ENCODE data around the gene SRGN. TPM values are rescaled to one million over a fixed set of nuclear protein-coding genes. Genes with fewer than 3 reads are reported as not detected.

The SRGN gene
- total RNA-seq, 4 donors from 2014 or later, result 19.4 to 113 (median 28.1) TPM

DNA sequence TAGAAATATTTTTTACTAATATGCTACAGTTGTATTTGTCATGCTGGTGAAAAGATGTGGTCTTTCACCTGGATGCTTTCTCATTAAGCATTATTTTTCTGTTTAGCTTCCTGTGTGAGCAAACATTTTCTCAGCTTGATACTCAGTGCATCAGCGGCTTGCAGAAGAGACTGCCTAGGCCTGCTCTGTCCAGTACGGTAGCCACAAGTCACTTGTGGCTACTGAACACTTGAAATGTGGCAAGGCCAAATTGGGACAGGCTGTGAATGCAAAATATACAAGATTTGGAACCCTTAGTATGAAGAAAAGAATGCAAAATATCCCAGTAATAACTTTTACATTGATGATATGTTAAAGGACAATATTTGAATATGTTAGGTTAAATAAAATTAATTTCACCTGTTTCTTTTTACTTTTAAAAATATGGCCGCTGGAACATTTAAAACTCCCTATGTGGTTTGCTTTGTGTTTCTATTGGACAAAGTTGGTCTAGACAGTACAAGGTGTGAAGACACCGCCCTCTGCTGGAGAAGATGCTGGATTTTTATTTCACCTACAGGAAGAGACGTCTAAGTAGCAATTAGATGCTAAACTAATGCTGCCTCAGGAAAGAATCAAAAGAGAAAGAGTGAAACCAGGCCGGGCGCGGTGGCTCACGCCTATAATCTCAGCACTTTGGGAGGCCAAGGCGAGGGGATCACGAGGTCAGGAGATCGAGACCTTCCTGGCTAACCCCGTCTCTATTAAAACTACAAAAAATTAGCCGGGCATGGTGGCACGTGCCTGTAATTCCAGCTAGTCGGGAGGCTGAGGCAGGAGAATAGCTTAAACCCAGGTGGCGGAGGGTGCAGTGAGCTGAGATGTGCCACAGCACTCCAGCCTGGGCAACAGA, 5.3 kb downstream of the SRGN start:
- H3K27ac ChIP-seq, result peak overlapping the region in 2 of 4 donors; percentile 32 to 50
- TF ChIP-seq, protein P1, sequence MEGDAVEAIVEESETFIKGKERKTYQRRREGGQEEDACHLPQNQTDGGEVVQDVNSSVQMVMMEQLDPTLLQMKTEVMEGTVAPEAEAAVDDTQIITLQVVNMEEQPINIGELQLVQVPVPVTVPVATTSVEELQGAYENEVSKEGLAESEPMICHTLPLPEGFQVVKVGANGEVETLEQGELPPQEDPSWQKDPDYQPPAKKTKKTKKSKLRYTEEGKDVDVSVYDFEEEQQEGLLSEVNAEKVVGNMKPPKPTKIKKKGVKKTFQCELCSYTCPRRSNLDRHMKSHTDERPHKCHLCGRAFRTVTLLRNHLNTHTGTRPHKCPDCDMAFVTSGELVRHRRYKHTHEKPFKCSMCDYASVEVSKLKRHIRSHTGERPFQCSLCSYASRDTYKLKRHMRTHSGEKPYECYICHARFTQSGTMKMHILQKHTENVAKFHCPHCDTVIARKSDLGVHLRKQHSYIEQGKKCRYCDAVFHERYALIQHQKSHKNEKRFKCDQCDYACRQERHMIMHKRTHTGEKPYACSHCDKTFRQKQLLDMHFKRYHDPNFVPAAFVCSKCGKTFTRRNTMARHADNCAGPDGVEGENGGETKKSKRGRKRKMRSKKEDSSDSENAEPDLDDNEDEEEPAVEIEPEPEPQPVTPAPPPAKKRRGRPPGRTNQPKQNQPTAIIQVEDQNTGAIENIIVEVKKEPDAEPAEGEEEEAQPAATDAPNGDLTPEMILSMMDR (IDR thresholded peaks at IDR 0.05), result peak; percentile 62 to 91 (median 88)
- no peak for TF ChIP-seq POLR2A (IDR thresholded peaks at IDR 0.05)
- DNase-seq, result peak in 2 of 3 donors; percentile 88 to 94
- no peaks in the 10 kb centered on the region for H3K4me1 ChIP-seq
- no peak overlapping the region for H3K4me3 ChIP-seq
- H3K36me3 ChIP-seq, result peaks cover 0 to under 1% (median 0%) of the 10 kb centered on the region in 3 donors
- H3K9me3 ChIP-seq, result no peaks in the 10 kb centered on the region
- no peaks in the 10 kb centered on the region for H3K27me3 ChIP-seq

GRCh38 chr10:69093933-69094332, 6.0 kb downstream of the SRGN start:
- no peak for DNase-seq
- Histone ChIP-seq H3K9me3 (no peaks in the 10 kb centered on the region), H3K36me3 (peaks cover 0 to 5% (median 0%) of the 10 kb centered on the region in 3 donors), H3K4me3 (no peak overlapping the region), H3K27ac (no peak overlapping the region), H3K4me1 (no peaks in the 10 kb centered on the region), H3K27me3 (no peaks in the 10 kb centered on the region)
- no peak for TF ChIP-seq POLR2A (IDR thresholded peaks at IDR 0.05)
- TF ChIP-seq, protein P1 (IDR thresholded peaks at IDR 0.05), result no peak

DNA sequence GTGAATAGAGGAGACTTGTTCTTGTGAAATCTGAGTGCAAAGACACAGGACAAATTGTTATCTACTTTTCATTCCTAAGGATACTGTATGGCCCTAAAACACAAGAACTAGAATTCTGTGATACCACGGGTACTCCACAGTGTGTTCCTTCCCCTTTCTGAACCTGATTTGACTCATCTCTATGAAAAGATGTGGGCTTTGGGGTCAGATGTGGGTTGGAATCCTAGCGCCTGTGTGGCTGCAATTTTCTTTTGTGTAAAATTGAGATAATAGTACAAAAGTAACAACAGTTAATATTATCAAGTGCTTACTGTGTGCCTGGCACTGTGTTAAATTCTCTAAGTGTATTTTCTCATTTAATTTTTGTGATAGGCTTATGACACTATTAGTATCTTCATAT, 8.1 kb downstream of the SRGN start:
- no peak for TF ChIP-seq POLR2A (IDR thresholded peaks at IDR 0.05)
- TF ChIP-seq, protein P1 (IDR thresholded peaks at IDR 0.05), result no peak
- Histone ChIP-seq H3K4me1 (no peaks in the 10 kb centered on the region), H3K27ac (no peak overlapping the region), H3K4me3 (no peak overlapping the region), H3K9me3 (no peaks in the 10 kb centered on the region), H3K27me3 (no peaks in the 10 kb centered on the region), H3K36me3 (peaks cover 0 to 5% (median 0%) of the 10 kb centered on the region in 3 donors)
- DNase-seq, result no peak

GRCh38 chr10:69097729-69098128, 9.8 kb downstream of the SRGN start:
- DNase-seq, result no peak

DNA sequence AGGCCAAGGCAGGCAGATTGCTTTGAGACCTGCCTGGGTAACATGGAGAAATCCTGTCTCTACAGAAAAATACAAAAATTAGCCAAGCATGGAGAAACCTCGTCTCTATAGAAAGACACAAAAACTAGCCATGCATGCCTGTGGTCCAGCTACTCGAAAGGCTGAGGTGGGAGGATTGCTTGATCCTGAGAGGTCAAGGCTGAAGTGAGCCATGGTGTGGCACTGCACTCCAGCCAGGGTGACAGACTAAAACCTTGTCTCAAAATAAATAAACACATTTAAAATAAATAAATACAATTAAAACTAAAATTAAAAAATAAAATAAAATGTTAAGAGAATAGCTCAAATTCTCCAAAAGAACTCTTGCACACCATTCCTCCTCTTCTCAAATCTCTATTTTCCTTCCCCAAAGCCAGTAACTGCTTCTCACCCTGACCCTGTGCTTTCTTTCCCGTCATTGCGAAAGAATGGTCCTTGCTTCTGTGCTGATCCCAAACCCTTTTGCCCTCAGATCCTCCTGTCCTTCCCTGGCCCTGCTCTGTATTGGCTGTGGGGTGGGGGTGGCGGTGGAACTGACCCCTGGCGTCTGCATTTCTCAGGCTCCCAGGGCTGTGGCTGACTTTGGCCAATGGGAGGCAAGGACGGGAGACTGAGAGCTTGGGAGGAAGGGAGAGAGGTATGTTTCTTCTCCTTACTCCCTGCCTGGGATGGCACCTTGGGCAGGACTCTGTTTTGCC, 12.4 kb downstream of the SRGN start:
- DNase-seq, result no peak
- no peaks in the 10 kb centered on the region for H3K27me3 ChIP-seq
- H3K4me3 ChIP-seq, result no peak overlapping the region
- no peaks in the 10 kb centered on the region for H3K9me3 ChIP-seq
- no peaks in the 10 kb centered on the region for H3K4me1 ChIP-seq
- H3K36me3 ChIP-seq, result peaks cover 0 to 5% (median 0%) of the 10 kb centered on the region in 3 donors
- TF ChIP-seq, protein P1 (IDR thresholded peaks at IDR 0.05), result no peak
- TF ChIP-seq POLR2A (IDR thresholded peaks at IDR 0.05), result no peak
- no peak overlapping the region for H3K27ac ChIP-seq

More at GRCh38 chr10:69097729-69098128, 9.8 kb downstream of the SRGN start:
- no peak overlapping the region for H3K4me3 ChIP-seq
- H3K36me3 ChIP-seq, result peaks cover 0 to 5% (median 0%) of the 10 kb centered on the region in 3 donors
- H3K27me3 ChIP-seq, result no peaks in the 10 kb centered on the region
- TF ChIP-seq, protein P1 (IDR thresholded peaks at IDR 0.05), result no peak
- no peak for TF ChIP-seq POLR2A (IDR thresholded peaks at IDR 0.05)
- H3K4me1 ChIP-seq, result no peaks in the 10 kb centered on the region
- H3K9me3 ChIP-seq, result no peaks in the 10 kb centered on the region
- H3K27ac ChIP-seq, result no peak overlapping the region

Measured in Peyer's patch (tissue), 4 donors.